HepG2 (cell line): ENCODE data around the gene CAPG. TPM values are rescaled to one million over a fixed set of nuclear protein-coding genes. Genes with fewer than 3 reads are reported as not detected.

Experiments
- ATAC-seq: fragments of 200-7000 bp; cut with Tn5 transposase; 3 replicates; pipeline ENCODE4 v1.9.1; 2020; ENCODE audit warnings: mild to moderate bottlenecking, moderate library complexity
- BruUV-seq: library from RNA; stranded (reverse); fragments of 400-500 nt; replicated peaks from 2 replicates; lab custom pipeline; 2021; lab: Mats Ljungman, UMichigan
- CTCF ChIA-PET: fragments of 300-600 bp; formaldehyde crosslinking; extraction: SDS; loops from one replicate; lab custom pipeline; 2021; ENCODE audit warnings: low total read pairs, inconsistent platforms, low intra/inter-chr PET ratio; lab: Yijun Ruan, JAX
- POLR2A ChIA-PET: fragments of 350-600 bp; sonication (Branson Sonifier 250); formaldehyde crosslinking; loops from one replicate; lab custom pipeline; 2020; ENCODE audit warnings: antibody characterized with exemption, inconsistent platforms; lab: Yijun Ruan, JAX
- DNase-seq: peaks from one replicate; pipeline ENCODE4 v3.0.0-alpha.2; 2015; ENCODE audit warnings: low spot score
- FAIRE-seq: peaks from 3 replicates; lab custom pipeline; 2011; peaks lifted over from hg19 to GRCh38; lab: Jason Lieb, UNC
- H2AFZ ChIP-seq: one replicate; pipeline ENCODE4 v1.6.1; 2011; ENCODE audit warnings: low read length, inconsistent platforms
- H3K27ac ChIP-seq: fragments of 300-600 bp; 3 replicates; pipeline ENCODE4 v1.8.0; 2011; ENCODE audit warnings: mixed run types, mild to moderate bottlenecking, mixed read lengths, low read length, inconsistent platforms; ENCODE audit not compliant: insufficient read depth; ENCODE audit errors: extremely low read length
- H3K27me3 ChIP-seq, 2 experiments: fragments of 200-600 bp in 1 of 2; 2 replicates in 1 of 2; 3 replicates in 1 of 2; pipeline versions ENCODE4 v1.6.0 to v1.8.0; 2011; ENCODE audit warnings: low read length in 2 of 2, mild to moderate bottlenecking in 2 of 2, moderate library complexity in 2 of 2, inconsistent platforms in 1 of 2; ENCODE audit not compliant: insufficient read depth in 2 of 2, control insufficient read depth in 1 of 2
- H3K36me3 ChIP-seq, 2 experiments: fragments of 200-600 bp in 1 of 2; replicated peaks in 1 of 2; 2 replicates in 1 of 2; 3 replicates in 1 of 2; pipeline versions ENCODE4 v1.5.1 to v1.8.0; 2011; ENCODE audit warnings: low read length in 2 of 2, inconsistent platforms in 1 of 2; ENCODE audit not compliant: insufficient read depth in 2 of 2, control insufficient read depth in 1 of 2
- H3K4me1 ChIP-seq: 2 replicates; pipeline ENCODE4 v1.5.1; 2012; ENCODE audit warnings: low read length, inconsistent platforms; ENCODE audit not compliant: insufficient read depth
- H3K4me2 ChIP-seq: 2 replicates; pipeline ENCODE4 v1.6.0; 2011; ENCODE audit warnings: low read depth, low read length, inconsistent platforms
- H3K4me3 ChIP-seq, 3 experiments: fragments of 200-600 bp in 1 of 3; sonication (generic), shearing (Covaris generic) in 1 of 3; replicated peaks in 1 of 3; 2 replicates each; pipeline ENCODE4 v1.5.1; 2011 to 2016; ENCODE audit warnings: low read length in 3 of 3, inconsistent platforms in 2 of 3, low read depth in 2 of 3, mild to moderate bottlenecking in 2 of 3, control low read depth in 1 of 3, mixed read lengths in 1 of 3; ENCODE audit not compliant: insufficient read depth in 1 of 3
- H3K79me2 ChIP-seq: one replicate; pipeline ENCODE4 v1.6.1; 2011; ENCODE audit warnings: low read length, inconsistent platforms; ENCODE audit not compliant: insufficient read depth
- H3K9ac ChIP-seq: 2 replicates; pipeline ENCODE4 v1.6.0; 2011; ENCODE audit warnings: mild to moderate bottlenecking, low read depth, low read length, inconsistent platforms; ENCODE audit not compliant: insufficient read depth
- H3K9me3 ChIP-seq: 2 replicates; pipeline ENCODE4 v1.5.1; 2012; ENCODE audit warnings: mild to moderate bottlenecking, low read length
- H4K20me1 ChIP-seq: 2 replicates; pipeline ENCODE4 v1.6.0; 2011; ENCODE audit warnings: inconsistent platforms, mild to moderate bottlenecking, low read length, moderate library complexity; ENCODE audit not compliant: insufficient read depth
- ATF1 ChIP-seq: IDR thresholded peaks from 2 replicates; pipeline ENCODE4 v1.6.1; 2016; ENCODE audit warnings: mild to moderate bottlenecking, control low read depth
- HNRNPL ChIP-seq: fragments of 200-400 bp; formaldehyde crosslinking; IDR thresholded peaks from 2 replicates; pipeline ENCODE4 v1.6.1; 2017; ENCODE audit warnings: mild to moderate bottlenecking, low read depth, low read length
- KAT2B ChIP-seq: fragments of 150-350 bp; IDR thresholded peaks from 2 replicates; pipeline ENCODE4 v1.6.1; 2014; ENCODE audit warnings: low read depth, low read length, borderline replicate concordance
- KLF13 ChIP-seq: sonication (generic); formaldehyde crosslinking; IDR thresholded peaks from 2 replicates; pipeline ENCODE4 v1.4.0; 2020; ENCODE audit warnings: mild to moderate bottlenecking, missing genetic modification reagents
- MED1 ChIP-seq: sonication (generic); formaldehyde crosslinking; IDR thresholded peaks from 2 replicates; pipeline ENCODE4 v1.4.0; 2020; ENCODE audit warnings: missing genetic modification reagents
- MED8 ChIP-seq: sonication (generic); formaldehyde crosslinking; IDR thresholded peaks from 2 replicates; pipeline ENCODE4 v1.8.1; 2023; ENCODE audit warnings: mild to moderate bottlenecking, missing genetic modification reagents; ENCODE audit not compliant: insufficient replicate concordance
- PREB ChIP-seq: sonication (generic); formaldehyde crosslinking; IDR thresholded peaks from 2 replicates; pipeline ENCODE4 v1.4.0; 2020; ENCODE audit warnings: missing genetic modification reagents
- PRPF4 ChIP-seq: fragments of 200-400 bp; formaldehyde crosslinking; IDR thresholded peaks from 2 replicates; pipeline ENCODE4 v1.6.1; 2016; ENCODE audit warnings: low read length, low read depth; ENCODE audit not compliant: poor library complexity, severe bottlenecking
- SMARCC2 ChIP-seq: fragments of 450-650 bp; IDR thresholded peaks from 2 replicates; pipeline ENCODE4 v1.6.1; 2017; ENCODE audit warnings: antibody characterized with exemption, mild to moderate bottlenecking
- XBP1 ChIP-seq: sonication (generic); formaldehyde crosslinking; IDR thresholded peaks from 2 replicates; pipeline ENCODE4 v1.5.0; 2020; ENCODE audit warnings: missing genetic modification reagents
- ZBTB44 ChIP-seq: sonication (generic); formaldehyde crosslinking; IDR thresholded peaks from 2 replicates; pipeline ENCODE4 v1.4.0; 2020; ENCODE audit warnings: missing genetic modification reagents
- ZNF20 ChIP-seq: sonication (generic); formaldehyde crosslinking; IDR thresholded peaks from 2 replicates; pipeline ENCODE4 v1.4.0; 2020; ENCODE audit warnings: mild to moderate bottlenecking, moderate library complexity, missing genetic modification reagents
- ZNF383 ChIP-seq: sonication (generic); formaldehyde crosslinking; IDR thresholded peaks from 2 replicates; pipeline ENCODE4 v1.4.0; 2020; ENCODE audit warnings: missing genetic modification reagents, mild to moderate bottlenecking, borderline replicate concordance
- ZNF547 ChIP-seq: sonication (generic); formaldehyde crosslinking; IDR thresholded peaks from 2 replicates; pipeline ENCODE4 v1.5.1; 2020; ENCODE audit warnings: mild to moderate bottlenecking, missing genetic modification reagents
- ZNF619 ChIP-seq: sonication (generic); formaldehyde crosslinking; IDR thresholded peaks from 2 replicates; pipeline ENCODE4 v1.4.0; 2020; ENCODE audit warnings: mild to moderate bottlenecking, missing genetic modification reagents
- WGBS: methylation state at CpG from one replicate; pipeline ENCODE4 v1.1.6; 2017; ENCODE audit warnings: low lambda C conversion rate; 5-methylcytosine and 5-hydroxymethylcytosine counted together
- in situ Hi-C: cut with HindIII; loops from 2 replicates; pipeline ENCODE4 v1.10.0; 2017; ENCODE audit warnings: low pct_unique_long_range_greater_than_20kb; ENCODE audit not compliant: extremely low pct_ligation_motif_present
- intact Hi-C: fragments of 100-400 bp; cut with micrococcal nuclease; formaldehyde crosslinking; loops from one replicate; pipeline ENCODE4 v1.10.0; 2022; ENCODE audit not compliant: unreplicated experiment
- polyA plus RNA-seq, 8 experiments: library from polyadenylated mRNA; depleted of rRNA in 3 of 8; stranded (reverse) in 7 of 8; unstranded in 1 of 8; fragments of >200 nt; fragmentation: Illumina TruSeq in 4 of 8; extraction: Trizol in 4 of 8; gene quantifications; 2 replicates each; pipeline versions ENCODE4 v1.2.1 to v1.2.3, GENCODE V29; 2011 to 2016; ENCODE audit warnings: low read depth in 4 of 8, missing spikeins in 1 of 8, mixed read lengths in 1 of 8; ENCODE audit not compliant: insufficient read depth in 1 of 8
- total RNA-seq, 5 experiments: library from RNA; depleted of rRNA; stranded (reverse); fragments of >200 nt; fragmentation: Illumina TruSeq; extraction: Trizol; gene quantifications; 2 replicates each; pipeline ENCODE4 v1.2.3, GENCODE V29; 2016; ENCODE audit warnings: low read depth in 1 of 5
- TF ChIP-seq, protein P1 (sequence below): sonication (generic); formaldehyde crosslinking; IDR thresholded peaks from 2 replicates; pipeline ENCODE4 v1.4.0; 2020; ENCODE audit warnings: mild to moderate bottlenecking, missing genetic modification reagents

Gene CAPG
- total and polyA plus RNA-seq, 2 of the 13 experiments (the other 11 are each of a cell fraction or from before 2014, with no cell fraction given), result 12.7 to 18.2 TPM

DNA sequence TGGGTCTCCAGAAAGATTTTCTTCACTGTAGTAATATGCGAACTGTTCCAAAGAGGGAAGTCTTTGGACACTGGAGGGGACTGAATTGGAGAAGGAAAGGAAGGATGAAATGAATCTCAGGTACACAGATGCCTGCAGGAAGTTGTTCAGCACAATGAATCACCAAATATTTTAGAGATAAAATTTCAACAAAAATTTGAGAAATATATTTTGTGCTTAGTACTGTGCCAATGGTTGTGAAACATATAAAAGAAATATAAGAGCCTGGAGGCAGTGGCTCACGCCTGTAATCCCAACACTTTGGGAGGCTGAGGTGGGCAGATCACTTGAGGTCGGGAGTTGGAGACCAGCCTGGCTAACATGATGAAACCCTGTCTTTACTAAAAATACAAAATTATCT is 52.4 kb downstream of the CAPG start:
- ATAC-seq, result no peak
- Histone ChIP-seq H3K9ac (no peak overlapping the region), H3K9me3 (no peaks in the 10 kb centered on the region), H3K27ac (no peak overlapping the region), H3K4me1 (peaks cover 25% of the 10 kb centered on the region), H4K20me1 (no peaks in the 10 kb centered on the region), H3K4me3 (no peak overlapping the region), H3K27me3 (no peaks in the 10 kb centered on the region; a peak in 1 of 5 replicates), H3K4me2 (no peak overlapping the region), H3K79me2 (peaks cover 25% of the 10 kb centered on the region), H3K36me3 (peaks cover 0 to 4% of the 10 kb centered on the region in 2 experiments; a peak in 2 of 5 replicates), H2AFZ (no peak overlapping the region)
- FAIRE-seq, result no peak
- no peak for DNase-seq
- intact Hi-C loops, result no loop called here
- POLR2A ChIA-PET, result interaction anchor here (1.7 kb wide), 1 partner anchor 8 kb away, joined by 5 read pairs; no protein-coding TSS in a partner anchor
- no TSS peak for BruUV-seq
- in situ Hi-C loops, result no loop called here
- WGBS, result 96% methylated on average over 3 of the region's 3 CpGs
- CTCF ChIA-PET, result no interaction called here
- no peak for TF ChIP-seq MED1 (CRISPR knock-in tag)
- TF ChIP-seq ZNF20 (CRISPR knock-in tag), result no peak
- no peak for TF ChIP-seq ATF1
- TF ChIP-seq HNRNPL, result no peak
- no peak for TF ChIP-seq PRPF4
- no peak for TF ChIP-seq ZNF383
- no peak for TF ChIP-seq SMARCC2
- TF ChIP-seq XBP1, result no peak
- no peak for TF ChIP-seq ZBTB44 (CRISPR knock-in tag)
- TF ChIP-seq PREB (CRISPR knock-in tag), result no peak
- TF ChIP-seq, protein P1, sequence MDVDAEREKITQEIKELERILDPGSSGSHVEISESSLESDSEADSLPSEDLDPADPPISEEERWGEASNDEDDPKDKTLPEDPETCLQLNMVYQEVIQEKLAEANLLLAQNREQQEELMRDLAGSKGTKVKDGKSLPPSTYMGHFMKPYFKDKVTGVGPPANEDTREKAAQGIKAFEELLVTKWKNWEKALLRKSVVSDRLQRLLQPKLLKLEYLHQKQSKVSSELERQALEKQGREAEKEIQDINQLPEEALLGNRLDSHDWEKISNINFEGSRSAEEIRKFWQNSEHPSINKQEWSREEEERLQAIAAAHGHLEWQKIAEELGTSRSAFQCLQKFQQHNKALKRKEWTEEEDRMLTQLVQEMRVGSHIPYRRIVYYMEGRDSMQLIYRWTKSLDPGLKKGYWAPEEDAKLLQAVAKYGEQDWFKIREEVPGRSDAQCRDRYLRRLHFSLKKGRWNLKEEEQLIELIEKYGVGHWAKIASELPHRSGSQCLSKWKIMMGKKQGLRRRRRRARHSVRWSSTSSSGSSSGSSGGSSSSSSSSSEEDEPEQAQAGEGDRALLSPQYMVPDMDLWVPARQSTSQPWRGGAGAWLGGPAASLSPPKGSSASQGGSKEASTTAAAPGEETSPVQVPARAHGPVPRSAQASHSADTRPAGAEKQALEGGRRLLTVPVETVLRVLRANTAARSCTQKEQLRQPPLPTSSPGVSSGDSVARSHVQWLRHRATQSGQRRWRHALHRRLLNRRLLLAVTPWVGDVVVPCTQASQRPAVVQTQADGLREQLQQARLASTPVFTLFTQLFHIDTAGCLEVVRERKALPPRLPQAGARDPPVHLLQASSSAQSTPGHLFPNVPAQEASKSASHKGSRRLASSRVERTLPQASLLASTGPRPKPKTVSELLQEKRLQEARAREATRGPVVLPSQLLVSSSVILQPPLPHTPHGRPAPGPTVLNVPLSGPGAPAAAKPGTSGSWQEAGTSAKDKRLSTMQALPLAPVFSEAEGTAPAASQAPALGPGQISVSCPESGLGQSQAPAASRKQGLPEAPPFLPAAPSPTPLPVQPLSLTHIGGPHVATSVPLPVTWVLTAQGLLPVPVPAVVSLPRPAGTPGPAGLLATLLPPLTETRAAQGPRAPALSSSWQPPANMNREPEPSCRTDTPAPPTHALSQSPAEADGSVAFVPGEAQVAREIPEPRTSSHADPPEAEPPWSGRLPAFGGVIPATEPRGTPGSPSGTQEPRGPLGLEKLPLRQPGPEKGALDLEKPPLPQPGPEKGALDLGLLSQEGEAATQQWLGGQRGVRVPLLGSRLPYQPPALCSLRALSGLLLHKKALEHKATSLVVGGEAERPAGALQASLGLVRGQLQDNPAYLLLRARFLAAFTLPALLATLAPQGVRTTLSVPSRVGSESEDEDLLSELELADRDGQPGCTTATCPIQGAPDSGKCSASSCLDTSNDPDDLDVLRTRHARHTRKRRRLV, result no peak
- no peak for TF ChIP-seq KAT2B
- TF ChIP-seq ZNF619 (CRISPR knock-in tag), result no peak
- no peak for TF ChIP-seq ZNF547 (CRISPR knock-in tag)
- TF ChIP-seq MED8 (CRISPR knock-in tag), result no peak
- no peak for TF ChIP-seq KLF13
